Measurements from ENCODE around the gene P2RX3. TPM values are rescaled to one million over a fixed set of nuclear protein-coding genes. Genes with fewer than 3 reads are reported as not detected.

P2RX3 gene
- total RNA-seq, 1 donor from 2014 or later = not detected

DNA sequence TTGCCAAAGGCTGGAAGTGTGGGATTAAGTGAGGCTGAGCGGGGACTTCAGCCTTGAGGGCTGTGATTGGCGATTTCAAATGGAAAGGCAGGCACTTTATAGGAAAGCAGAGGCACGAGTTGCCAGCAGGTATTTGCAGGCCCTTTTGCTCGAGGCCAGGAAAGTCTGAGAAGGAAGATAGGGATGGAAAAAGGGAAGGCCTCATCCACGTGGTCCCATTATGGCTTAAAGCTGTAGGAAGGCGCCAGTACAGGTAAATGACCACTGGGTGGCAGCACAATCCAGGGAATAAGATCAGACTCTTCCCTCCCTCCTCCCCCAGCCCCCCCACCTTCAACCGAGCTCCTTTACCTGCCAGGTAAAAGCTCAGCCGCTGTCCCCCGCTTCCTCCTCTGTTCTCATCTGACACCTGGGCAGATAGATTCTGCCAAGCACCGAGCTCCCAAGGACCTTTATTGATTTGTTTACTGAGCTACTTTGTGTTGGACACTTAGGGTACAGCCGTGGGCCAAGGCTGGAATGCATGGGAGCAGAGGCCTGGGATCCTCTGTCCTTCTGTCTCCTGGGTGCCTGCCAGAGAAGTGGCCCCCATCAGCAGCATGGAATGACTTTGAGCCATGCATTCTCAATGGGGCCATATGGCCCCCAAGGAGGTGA lies 7.5 kb downstream of the P2RX3 start:
- Mint-ChIP-seq H3K9me3 (ENCODE audit: unreplicated experiment) (no peaks in the 10 kb centered on the region), H3K36me3 (ENCODE audit: unreplicated experiment) (no peaks in the 10 kb centered on the region), H3K27me3 (ENCODE audit: unreplicated experiment) (peaks cover 3% of the 10 kb centered on the region), H3K4me1 (ENCODE audit: unreplicated experiment) (peaks cover 5% of the 10 kb centered on the region), H3K27ac (ENCODE audit: unreplicated experiment) (no peak overlapping the region), H3K4me3 (ENCODE audit: unreplicated experiment) (no peak overlapping the region)
- TF ChIP-seq, protein P1, sequence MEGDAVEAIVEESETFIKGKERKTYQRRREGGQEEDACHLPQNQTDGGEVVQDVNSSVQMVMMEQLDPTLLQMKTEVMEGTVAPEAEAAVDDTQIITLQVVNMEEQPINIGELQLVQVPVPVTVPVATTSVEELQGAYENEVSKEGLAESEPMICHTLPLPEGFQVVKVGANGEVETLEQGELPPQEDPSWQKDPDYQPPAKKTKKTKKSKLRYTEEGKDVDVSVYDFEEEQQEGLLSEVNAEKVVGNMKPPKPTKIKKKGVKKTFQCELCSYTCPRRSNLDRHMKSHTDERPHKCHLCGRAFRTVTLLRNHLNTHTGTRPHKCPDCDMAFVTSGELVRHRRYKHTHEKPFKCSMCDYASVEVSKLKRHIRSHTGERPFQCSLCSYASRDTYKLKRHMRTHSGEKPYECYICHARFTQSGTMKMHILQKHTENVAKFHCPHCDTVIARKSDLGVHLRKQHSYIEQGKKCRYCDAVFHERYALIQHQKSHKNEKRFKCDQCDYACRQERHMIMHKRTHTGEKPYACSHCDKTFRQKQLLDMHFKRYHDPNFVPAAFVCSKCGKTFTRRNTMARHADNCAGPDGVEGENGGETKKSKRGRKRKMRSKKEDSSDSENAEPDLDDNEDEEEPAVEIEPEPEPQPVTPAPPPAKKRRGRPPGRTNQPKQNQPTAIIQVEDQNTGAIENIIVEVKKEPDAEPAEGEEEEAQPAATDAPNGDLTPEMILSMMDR (IDR thresholded peaks at IDR 0.05) = peak; percentile 88
- DNase-seq (ENCODE audit: extremely low spot score, unreplicated experiment) = no peak

DNA sequence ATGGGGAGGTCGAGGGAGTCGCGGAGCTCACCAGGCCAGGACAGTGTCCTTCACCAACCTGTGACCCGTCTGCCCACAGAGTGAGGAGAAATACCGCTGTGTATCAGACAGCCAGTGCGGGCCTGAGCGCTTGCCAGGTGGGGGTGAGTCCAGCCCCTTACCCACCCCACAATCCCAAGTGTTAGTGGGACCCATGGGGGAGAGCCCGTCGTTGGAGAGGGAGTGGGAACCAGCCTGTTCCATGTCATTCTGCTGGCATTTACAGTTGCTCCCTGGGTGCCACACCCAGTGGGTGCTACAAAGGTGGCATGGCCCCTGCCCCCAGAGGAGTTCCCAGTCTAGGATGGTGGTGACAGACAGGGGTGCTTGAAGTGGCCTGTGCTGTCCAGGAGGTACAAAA lies 9.2 kb downstream of the P2RX3 start:
- H3K27me3 Mint-ChIP-seq (ENCODE audit: unreplicated experiment) = peaks cover 8% of the 10 kb centered on the region
- H3K4me1 Mint-ChIP-seq (ENCODE audit: unreplicated experiment) = peaks cover 5% of the 10 kb centered on the region
- TF ChIP-seq, protein P1 (IDR thresholded peaks at IDR 0.05) = no peak
- no peak overlapping the region for H3K27ac Mint-ChIP-seq (ENCODE audit: unreplicated experiment)
- H3K4me3 Mint-ChIP-seq (ENCODE audit: unreplicated experiment) = no peak overlapping the region
- DNase-seq (ENCODE audit: extremely low spot score, unreplicated experiment) = no peak
- H3K9me3 Mint-ChIP-seq (ENCODE audit: unreplicated experiment) = peaks cover 6% of the 10 kb centered on the region
- no peaks in the 10 kb centered on the region for H3K36me3 Mint-ChIP-seq (ENCODE audit: unreplicated experiment)

DNA sequence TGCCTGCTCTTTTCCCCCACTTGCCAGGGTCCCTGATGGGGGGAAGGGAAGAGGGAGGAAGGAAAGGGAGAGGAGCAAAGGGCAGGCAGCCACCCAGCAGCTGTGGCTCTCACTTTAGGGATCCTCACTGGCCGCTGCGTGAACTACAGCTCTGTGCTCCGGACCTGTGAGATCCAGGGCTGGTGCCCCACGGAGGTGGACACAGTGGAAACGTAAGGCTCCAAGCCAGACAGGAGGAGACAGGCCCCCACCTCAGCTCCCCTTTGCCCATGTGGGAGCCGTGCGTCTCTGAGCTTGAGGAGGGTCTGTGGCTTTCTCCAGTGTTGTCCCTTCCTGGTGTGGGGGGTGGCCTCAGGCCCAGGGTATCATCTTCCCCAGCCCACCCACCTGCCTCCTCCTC lies 9.9 kb downstream of the P2RX3 start:
- Mint-ChIP-seq H3K9me3 (ENCODE audit: unreplicated experiment) (peaks cover 6% of the 10 kb centered on the region), H3K27ac (ENCODE audit: unreplicated experiment) (no peak overlapping the region), H3K36me3 (ENCODE audit: unreplicated experiment) (no peaks in the 10 kb centered on the region), H3K4me3 (ENCODE audit: unreplicated experiment) (no peak overlapping the region), H3K4me1 (ENCODE audit: unreplicated experiment) (peaks cover 5% of the 10 kb centered on the region), H3K27me3 (ENCODE audit: unreplicated experiment) (peaks cover 13% of the 10 kb centered on the region)
- TF ChIP-seq, protein P1 (IDR thresholded peaks at IDR 0.05) = no peak
- DNase-seq (ENCODE audit: extremely low spot score, unreplicated experiment) = no peak

DNA sequence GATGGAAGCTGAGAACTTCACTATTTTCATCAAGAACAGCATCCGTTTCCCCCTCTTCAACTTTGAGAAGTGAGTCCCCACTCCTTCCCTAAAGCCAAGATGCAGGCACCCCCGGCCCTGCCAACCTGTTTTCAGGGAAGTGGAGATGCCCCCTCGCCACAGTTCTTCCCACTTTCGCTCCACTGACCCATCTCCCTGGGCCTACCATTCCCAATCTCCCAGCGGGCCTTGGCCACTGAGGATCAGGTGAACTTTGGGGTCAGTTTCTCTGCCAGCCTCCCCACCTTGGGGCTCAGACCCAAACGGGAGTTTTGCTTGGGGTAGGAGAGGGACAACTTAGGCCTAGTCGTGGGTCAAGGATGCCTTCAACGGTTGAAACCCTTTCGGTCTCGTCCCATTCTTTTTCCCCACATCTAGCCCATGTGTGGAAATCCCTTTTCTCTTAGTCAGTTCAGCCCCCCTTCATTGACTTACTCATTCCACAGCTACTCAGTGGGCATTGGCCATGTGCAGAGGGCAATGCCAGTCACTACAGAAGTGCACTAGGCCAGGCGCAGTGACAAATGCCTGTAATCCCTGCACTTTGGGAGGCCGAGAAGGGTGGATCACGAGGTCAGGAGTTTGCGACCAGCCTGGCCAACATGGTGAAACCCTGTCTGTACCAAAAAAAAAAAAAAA lies 10.6 kb downstream of the P2RX3 start:
- peaks cover 15% of the 10 kb centered on the region for H3K27me3 Mint-ChIP-seq (ENCODE audit: unreplicated experiment)

More for the DNA sequence above, 10.6 kb downstream of the P2RX3 start:
- H3K4me1 Mint-ChIP-seq (ENCODE audit: unreplicated experiment) = peaks cover 5% of the 10 kb centered on the region
- TF ChIP-seq, protein P1 (IDR thresholded peaks at IDR 0.05) = no peak
- DNase-seq (ENCODE audit: extremely low spot score, unreplicated experiment) = no peak
- H3K27ac Mint-ChIP-seq (ENCODE audit: unreplicated experiment) = no peak overlapping the region
- H3K36me3 Mint-ChIP-seq (ENCODE audit: unreplicated experiment) = no peaks in the 10 kb centered on the region
- peaks cover 6% of the 10 kb centered on the region for H3K9me3 Mint-ChIP-seq (ENCODE audit: unreplicated experiment)
- H3K4me3 Mint-ChIP-seq (ENCODE audit: unreplicated experiment) = no peak overlapping the region

Measured in osteocyte (in vitro differentiated cells).